NT2/D1 (cell line): ENCODE data around the gene FAM9C.

ENCODE experiments used
- DNase-seq: peaks from one replicate; pipeline ENCODE4 v3.0.0-alpha.2; 2011; ENCODE audit warnings: low read depth, low spot score
- H3K27me3 ChIP-seq: 2 replicates; pipeline ENCODE4 v1.6.0; 2011; ENCODE audit warnings: mild to moderate bottlenecking; ENCODE audit not compliant: insufficient read length, insufficient read depth
- H3K36me3 ChIP-seq: 2 replicates; pipeline ENCODE4 v1.6.1; 2011; ENCODE audit warnings: mild to moderate bottlenecking, low read length, mixed read lengths; ENCODE audit not compliant: insufficient read depth, insufficient read length
- H3K4me1 ChIP-seq: 2 replicates; pipeline ENCODE4 v1.5.1; 2011; ENCODE audit not compliant: insufficient read depth, insufficient read length
- H3K4me3 ChIP-seq: 2 replicates; pipeline ENCODE4 v1.5.1; 2011; ENCODE audit warnings: low read depth; ENCODE audit not compliant: insufficient read length
- H3K9ac ChIP-seq: 2 replicates; pipeline ENCODE4 v1.6.0; 2011; ENCODE audit warnings: low read depth; ENCODE audit not compliant: insufficient read length
- H3K9me3 ChIP-seq: 2 replicates; pipeline ENCODE4 v1.5.1; 2011; ENCODE audit warnings: mild to moderate bottlenecking, low read length; ENCODE audit not compliant: insufficient read depth
- SUZ12 ChIP-seq: IDR thresholded peaks from 2 replicates; pipeline ENCODE4 v1.6.1; 2011; ENCODE audit not compliant: insufficient read length, insufficient read depth; ENCODE audit errors: extremely low read depth
- YY1 ChIP-seq: IDR thresholded peaks from 2 replicates; pipeline ENCODE4 v1.6.1; 2011; ENCODE audit not compliant: insufficient read length, insufficient read depth
- ZNF274 ChIP-seq: IDR thresholded peaks from 2 replicates; pipeline ENCODE4 v1.6.1; 2011; ENCODE audit warnings: mild to moderate bottlenecking, low read depth, low read length

FAM9C gene

DNA sequence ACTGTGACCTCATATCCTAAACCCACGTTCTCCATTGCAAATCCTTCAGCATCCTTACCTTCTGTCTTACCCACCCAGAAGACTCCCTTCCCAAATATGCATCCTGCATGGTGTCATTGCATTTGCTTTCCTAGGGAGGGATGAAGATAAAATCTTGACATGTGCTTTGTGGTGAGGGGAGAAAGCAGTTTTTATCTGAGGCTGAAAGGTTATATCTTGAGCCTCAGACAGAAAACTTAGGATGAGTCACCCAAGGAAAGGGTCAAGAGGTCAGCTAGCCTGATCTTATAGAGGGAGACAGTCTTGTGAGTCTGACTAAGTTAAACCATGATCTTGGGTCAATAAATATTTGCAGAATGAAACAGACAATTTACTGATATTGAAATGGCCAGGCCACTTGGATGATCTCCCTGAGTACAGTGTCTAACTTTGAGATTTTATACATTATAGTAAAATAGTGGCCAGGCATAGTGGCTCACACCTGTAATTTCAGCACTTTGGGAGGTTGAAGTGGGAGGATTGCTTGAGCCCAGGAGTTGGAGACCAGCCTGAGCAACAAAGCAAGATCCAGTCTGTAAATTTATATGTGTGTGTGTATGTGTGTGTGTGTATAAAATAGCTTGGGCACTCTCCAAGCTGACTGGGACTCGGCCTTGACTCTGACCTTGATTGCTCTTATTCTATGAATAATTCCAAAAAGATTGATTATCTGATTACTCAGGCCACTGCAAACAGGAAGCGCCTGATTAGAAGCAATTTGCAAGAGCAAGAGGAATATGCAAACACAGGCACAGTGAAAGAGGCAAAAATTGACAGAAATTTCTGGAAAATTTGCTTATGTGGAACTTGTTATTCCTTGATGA is 15.4 kb upstream of the FAM9C start:
- Histone ChIP-seq H3K9me3 (peaks cover 28% of the 10 kb centered on the region), H3K27me3 (no peaks in the 10 kb centered on the region), H3K4me1 (peaks cover 4% of the 10 kb centered on the region), H3K4me3 (no peak overlapping the region), H3K9ac (no peak overlapping the region), H3K36me3 (no peaks in the 10 kb centered on the region)
- TF ChIP-seq SUZ12 (no peak), ZNF274 (no peak), YY1 (no peak)
- DNase-seq = no peak

DNA sequence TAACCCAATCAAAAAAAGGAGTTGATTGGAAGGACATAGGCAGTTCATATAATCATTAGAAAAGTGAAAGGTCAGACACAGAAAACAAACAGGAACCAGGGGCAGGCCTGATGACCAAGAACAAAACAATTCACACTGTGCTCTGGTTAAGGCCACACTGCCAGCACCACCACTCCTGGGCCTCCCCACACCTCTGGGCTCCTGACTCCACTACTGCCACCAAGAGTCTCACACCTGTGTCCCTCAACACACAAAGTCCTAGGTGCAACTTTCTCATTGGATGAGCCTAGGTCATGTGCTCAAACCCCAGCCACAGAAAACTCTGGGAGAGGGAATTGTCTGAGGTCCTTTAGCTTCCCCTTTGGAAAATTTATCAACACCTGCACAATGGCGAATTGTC is 11.1 kb upstream of the FAM9C start:
- TF ChIP-seq ZNF274 (no peak), SUZ12 (no peak), YY1 (no peak)
- Histone ChIP-seq H3K27me3 (no peaks in the 10 kb centered on the region), H3K9ac (no peak overlapping the region), H3K4me1 (peaks cover 4% of the 10 kb centered on the region), H3K4me3 (no peak overlapping the region), H3K36me3 (no peaks in the 10 kb centered on the region), H3K9me3 (peaks cover 4% of the 10 kb centered on the region; the same call in 1 of the 2 replicates)
- DNase-seq = no peak

DNA sequence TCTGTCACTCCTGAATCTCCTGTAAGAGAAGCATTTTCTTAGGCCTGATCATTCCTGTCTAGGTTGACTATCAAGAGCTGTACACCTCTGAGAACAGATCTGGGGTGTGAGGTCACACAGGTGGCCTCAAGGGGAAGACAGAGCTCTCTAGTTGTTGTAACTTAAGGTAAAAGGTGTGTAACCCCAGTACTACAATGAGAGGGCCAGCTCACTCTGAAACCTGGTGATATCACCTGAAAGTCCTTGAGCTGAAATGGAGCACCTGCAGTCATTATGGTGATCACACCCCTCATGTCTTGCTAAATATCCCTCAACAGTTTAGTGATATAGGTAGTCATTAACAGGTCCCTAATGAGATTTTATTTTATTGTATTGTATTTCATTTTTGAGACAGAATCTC is 8.8 kb upstream of the FAM9C start:
- no peak for TF ChIP-seq SUZ12
- TF ChIP-seq ZNF274 = no peak
- TF ChIP-seq YY1 = no peak
- no peak overlapping the region for H3K4me3 ChIP-seq
- H3K4me1 ChIP-seq = no peaks in the 10 kb centered on the region
- DNase-seq = no peak
- H3K9me3 ChIP-seq = no peaks in the 10 kb centered on the region; the same call in 1 of the 2 replicates
- H3K9ac ChIP-seq = no peak overlapping the region
- H3K27me3 ChIP-seq = no peaks in the 10 kb centered on the region
- no peaks in the 10 kb centered on the region for H3K36me3 ChIP-seq

DNA sequence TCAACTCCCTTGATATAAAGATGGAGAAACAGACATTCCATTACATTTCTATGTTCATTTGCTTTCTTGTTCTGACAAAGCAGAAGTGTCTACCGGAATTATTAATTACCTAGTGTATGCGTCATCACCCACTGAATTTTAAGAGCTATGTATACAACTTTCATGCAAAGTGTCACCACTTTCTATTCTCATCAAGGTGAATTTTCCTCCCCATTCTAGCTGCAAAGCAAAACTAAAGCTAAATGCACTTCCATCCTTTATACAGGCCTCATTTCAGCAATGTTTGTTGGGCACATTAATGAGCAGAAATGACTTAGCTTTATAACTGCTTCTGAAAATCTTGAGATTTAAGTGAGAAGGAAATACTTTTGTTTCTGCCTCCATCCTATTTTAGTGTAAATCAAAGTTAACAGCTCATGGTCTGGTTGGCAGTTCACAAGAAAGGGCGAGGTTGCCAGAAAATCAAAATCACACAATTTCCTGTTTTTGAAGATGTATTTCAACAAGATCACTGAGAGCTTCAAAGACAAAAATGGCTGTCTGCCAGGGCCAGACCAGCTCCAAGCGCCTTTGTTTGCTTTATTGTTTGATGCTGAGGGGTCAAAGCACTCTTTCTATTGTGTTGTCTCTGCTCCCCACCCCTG is 7.2 kb upstream of the FAM9C start:
- TF ChIP-seq ZNF274 (no peak), YY1 (no peak), SUZ12 (no peak)
- no peaks in the 10 kb centered on the region for H3K4me1 ChIP-seq
- H3K36me3 ChIP-seq = no peaks in the 10 kb centered on the region
- H3K4me3 ChIP-seq = no peak overlapping the region
- DNase-seq = no peak
- H3K27me3 ChIP-seq = no peaks in the 10 kb centered on the region
- H3K9me3 ChIP-seq = no peaks in the 10 kb centered on the region
- H3K9ac ChIP-seq = no peak overlapping the region

DNA sequence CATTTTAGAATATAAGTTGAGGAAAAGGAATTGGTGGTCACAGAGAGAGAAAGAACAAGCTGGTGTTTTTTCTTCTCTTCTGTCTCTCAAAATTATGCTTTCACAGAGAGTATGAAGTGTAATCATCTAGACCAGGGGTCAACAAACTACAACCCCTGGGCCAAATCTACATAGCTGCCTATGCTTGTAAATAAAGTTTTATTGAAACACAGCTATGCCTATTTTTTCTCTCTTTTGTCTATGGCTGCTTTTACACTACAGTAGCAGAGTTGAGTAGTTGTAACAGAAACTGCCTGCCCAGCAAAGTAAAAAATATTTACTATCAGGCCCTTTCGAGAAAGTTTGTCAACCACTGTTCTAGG is 6.7 kb upstream of the FAM9C start:
- no peaks in the 10 kb centered on the region for H3K36me3 ChIP-seq
- H3K9me3 ChIP-seq = no peaks in the 10 kb centered on the region
- no peak overlapping the region for H3K4me3 ChIP-seq
- no peaks in the 10 kb centered on the region for H3K4me1 ChIP-seq
- TF ChIP-seq ZNF274 = no peak
- TF ChIP-seq SUZ12 = no peak
- no peak for TF ChIP-seq YY1
- DNase-seq = no peak
- no peak overlapping the region for H3K9ac ChIP-seq
- no peaks in the 10 kb centered on the region for H3K27me3 ChIP-seq

DNA sequence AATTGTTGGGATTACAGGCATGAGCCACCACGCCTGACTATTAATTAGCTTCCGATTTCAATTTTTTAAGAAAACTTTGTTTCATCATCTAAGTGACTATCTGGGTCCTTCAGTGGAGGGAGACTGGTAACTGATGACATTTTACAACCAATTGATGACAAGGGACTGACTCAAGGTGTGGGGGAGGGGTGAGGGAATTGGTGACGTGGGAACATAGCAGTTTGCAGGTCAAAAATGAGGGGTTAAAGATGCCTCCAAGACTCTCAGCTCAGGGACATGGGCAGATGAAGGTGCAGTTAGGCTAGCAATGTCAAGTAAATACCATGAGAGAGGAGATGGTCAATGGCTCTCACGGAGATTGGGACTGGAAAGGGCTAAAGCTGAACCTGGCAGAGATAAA is 5.7 kb upstream of the FAM9C start:
- TF ChIP-seq ZNF274 (no peak), SUZ12 (no peak), YY1 (no peak)
- H3K4me1 ChIP-seq = no peaks in the 10 kb centered on the region
- DNase-seq = no peak

DNA sequence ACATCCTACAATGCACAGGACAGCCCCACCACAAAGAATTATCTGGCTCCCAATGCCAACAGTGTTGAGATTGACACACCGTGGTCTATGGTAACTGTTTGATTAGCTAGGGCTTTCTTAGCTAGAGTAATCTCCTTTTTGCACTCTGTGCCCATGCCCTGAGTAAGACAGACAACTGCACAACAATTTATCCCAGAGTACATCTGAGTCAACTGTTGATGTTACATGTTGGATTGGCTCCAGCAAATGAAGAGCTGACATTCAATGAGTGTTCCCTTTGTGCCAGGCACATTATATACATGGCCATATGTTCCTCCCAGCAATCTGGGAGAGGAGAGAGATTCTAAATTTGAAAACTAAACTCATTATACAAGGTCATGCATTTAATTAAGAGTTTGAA is 3.9 kb upstream of the FAM9C start:
- H3K9me3 ChIP-seq = no peaks in the 10 kb centered on the region; the same call in 1 of the 2 replicates
- H3K4me3 ChIP-seq = no peak overlapping the region
- no peak for TF ChIP-seq YY1
- TF ChIP-seq SUZ12 = no peak
- TF ChIP-seq ZNF274 = no peak
- no peak overlapping the region for H3K9ac ChIP-seq
- H3K36me3 ChIP-seq = no peaks in the 10 kb centered on the region
- no peaks in the 10 kb centered on the region for H3K4me1 ChIP-seq
- H3K27me3 ChIP-seq = no peaks in the 10 kb centered on the region
- DNase-seq = no peak

More for the DNA sequence above, 5.7 kb upstream of the FAM9C start:
- no peaks in the 10 kb centered on the region for H3K27me3 ChIP-seq
- no peaks in the 10 kb centered on the region for H3K9me3 ChIP-seq
- no peak overlapping the region for H3K9ac ChIP-seq
- no peak overlapping the region for H3K4me3 ChIP-seq
- no peaks in the 10 kb centered on the region for H3K36me3 ChIP-seq
